H1 (cell line): ENCODE results near the gene RAVER2. TPM values are rescaled to one million over a fixed set of nuclear protein-coding genes. Genes with fewer than 3 reads are reported as not detected.

Source experiments
- CTCF ChIA-PET: fragments of 300-600 bp; sonication (Branson Sonifier 250); formaldehyde crosslinking; loops from one replicate; lab custom pipeline; 2021; ENCODE audit not compliant: partially characterized antibody; lab: Charles Lee
- POLR2A ChIA-PET: fragments of 300-600 bp; sonication (Branson Sonifier 250); formaldehyde crosslinking; loops from one replicate; lab custom pipeline; 2021; ENCODE audit warnings: inconsistent platforms; ENCODE audit not compliant: partially characterized antibody; lab: Charles Lee
- DNase-seq, 2 experiments: peaks; one replicate each; pipeline versions ENCODE4 v3.0.0 to v3.0.0-alpha.2; 2010 to 2022; ENCODE audit warnings: low spot score in 2 of 2, low read depth in 1 of 2, mixed read lengths in 1 of 2
- FAIRE-seq: peaks from 2 replicates; lab custom pipeline; 2011; peaks lifted over from hg19 to GRCh38; lab: Jason Lieb, UNC
- H2AFZ ChIP-seq: 2 replicates; pipeline ENCODE4 v1.8.1; 2012; ENCODE audit warnings: low read length, inconsistent platforms
- H2AK5ac ChIP-seq: 2 replicates; pipeline ENCODE4 v1.6.1; 2013; ENCODE audit warnings: low read depth, low read length
- H2BK120ac ChIP-seq: replicated peaks from 2 replicates; pipeline ENCODE3; 2013; ENCODE audit warnings: low read depth, low read length, inconsistent platforms
- H2BK12ac ChIP-seq: 2 replicates; pipeline ENCODE4 v1.6.1; 2013; ENCODE audit warnings: low read depth, low read length
- H2BK15ac ChIP-seq: 2 replicates; pipeline ENCODE4 v1.6.1; 2013; ENCODE audit warnings: low read length
- H2BK20ac ChIP-seq: 2 replicates; pipeline ENCODE4 v1.6.1; 2013; ENCODE audit warnings: low read length
- H2BK5ac ChIP-seq: 2 replicates; pipeline ENCODE4 v1.6.1; 2013; ENCODE audit warnings: low read depth, low read length
- H3K14ac ChIP-seq: 2 replicates; pipeline ENCODE4 v1.6.1; 2013; ENCODE audit warnings: inconsistent platforms; ENCODE audit not compliant: insufficient read length
- H3K18ac ChIP-seq: 2 replicates; pipeline ENCODE4 v1.6.1; 2013; ENCODE audit warnings: low read length; ENCODE audit errors: extremely low read depth
- H3K23ac ChIP-seq: 2 replicates; pipeline ENCODE4 v1.6.1; 2013; ENCODE audit warnings: inconsistent platforms; ENCODE audit not compliant: insufficient read length
- H3K23me2 ChIP-seq: 2 replicates; pipeline ENCODE4 v1.6.1; 2013; ENCODE audit warnings: low read depth, low read length
- H3K27ac ChIP-seq: 2 replicates; pipeline ENCODE4 v1.6.1; 2011; ENCODE audit warnings: low read depth, low read length, inconsistent platforms
- H3K27me3 ChIP-seq, 4 experiments: replicated peaks in 1 of 4; 1 replicate in 1 of 4; 2 replicates in 3 of 4; pipeline versions ENCODE4 v1.6.1 to v1.8.1; 2011 to 2013; ENCODE audit warnings: low read length in 3 of 4, mild to moderate bottlenecking in 3 of 4, inconsistent platforms in 2 of 4, mixed read lengths in 2 of 4, moderate library complexity in 1 of 4; ENCODE audit not compliant: control insufficient read depth in 3 of 4, insufficient read depth in 3 of 4; ENCODE audit errors: extremely low read depth in 1 of 4
- H3K36me3 ChIP-seq, 4 experiments: 2 replicates each; pipeline versions ENCODE4 v1.6.1 to v1.8.1; 2011 to 2013; ENCODE audit warnings: mild to moderate bottlenecking in 4 of 4, low read length in 3 of 4, moderate library complexity in 2 of 4, control low read depth in 1 of 4, inconsistent platforms in 1 of 4; ENCODE audit not compliant: insufficient read depth in 4 of 4, control insufficient read depth in 2 of 4
- H3K4ac ChIP-seq: replicated peaks from 2 replicates; pipeline ENCODE3; 2013; ENCODE audit warnings: low read length, low read depth, mixed read lengths, inconsistent platforms; ENCODE audit not compliant: insufficient read length
- H3K4me1 ChIP-seq, 4 experiments: replicated peaks in 1 of 4; 1 replicate in 1 of 4; 2 replicates in 3 of 4; pipeline versions ENCODE4 v1.6.1 to v1.8.1; 2011 to 2013; ENCODE audit warnings: low read length in 3 of 4, inconsistent platforms in 2 of 4, mixed read lengths in 1 of 4; ENCODE audit not compliant: insufficient read depth in 4 of 4, control insufficient read depth in 3 of 4
- H3K4me2 ChIP-seq, 2 experiments: 2 replicates each; pipeline versions ENCODE4 v1.6.1 to v1.8.1; 2011 to 2013; ENCODE audit warnings: low read depth in 2 of 2, low read length in 2 of 2, control low read depth in 1 of 2, inconsistent platforms in 1 of 2, mild to moderate bottlenecking in 1 of 2; ENCODE audit not compliant: insufficient read depth in 1 of 2
- H3K4me3 ChIP-seq, 4 experiments: fragments of 200-600, 300-600 bp in 1 of 4; sonication (generic), shearing (Covaris generic), sonication (Bioruptor Twin) in 1 of 4; 2 replicates each; pipeline versions ENCODE4 v1.5.1 to v1.8.1; 2011 to 2016; ENCODE audit warnings: low read length in 4 of 4, low read depth in 3 of 4, control low read depth in 2 of 4, inconsistent platforms in 2 of 4, mild to moderate bottlenecking in 2 of 4, mixed read lengths in 1 of 4, moderate library complexity in 1 of 4; ENCODE audit not compliant: insufficient read depth in 2 of 4; ENCODE audit errors: extremely low read depth in 1 of 4
- H3K56ac ChIP-seq: replicated peaks from 2 replicates; pipeline ENCODE3; 2013; ENCODE audit warnings: low read depth, mild to moderate bottlenecking, mixed read lengths, low read length, inconsistent platforms; ENCODE audit not compliant: insufficient read length
- H3K79me1 ChIP-seq: 2 replicates; pipeline ENCODE4 v1.6.1; 2013; ENCODE audit warnings: low read depth, low read length, control low read depth
- H3K79me2 ChIP-seq, 2 experiments: 2 replicates each; pipeline versions ENCODE4 v1.6.1 to v1.8.1; 2012 to 2013; ENCODE audit warnings: low read length in 2 of 2, mild to moderate bottlenecking in 2 of 2, inconsistent platforms in 1 of 2; ENCODE audit not compliant: insufficient read depth in 2 of 2, control insufficient read depth in 1 of 2
- H3K9ac ChIP-seq, 4 experiments: replicated peaks in 1 of 4; 1 replicate in 1 of 4; 2 replicates in 3 of 4; pipeline versions ENCODE4 v1.6.1 to v1.8.1; 2011 to 2013; ENCODE audit warnings: low read depth in 3 of 4, low read length in 3 of 4, control low read depth in 2 of 4, mild to moderate bottlenecking in 2 of 4, moderate library complexity in 2 of 4, inconsistent platforms in 1 of 4; ENCODE audit errors: extremely low read depth in 1 of 4
- H3K9me3 ChIP-seq, 2 experiments: 2 replicates each; pipeline versions ENCODE4 v1.6.1 to v1.8.1; 2012 to 2013; ENCODE audit warnings: mild to moderate bottlenecking in 2 of 2, moderate library complexity in 2 of 2, control low read depth in 1 of 2, inconsistent platforms in 1 of 2, low read depth in 1 of 2, low read length in 1 of 2, mixed read lengths in 1 of 2; ENCODE audit not compliant: insufficient read depth in 2 of 2
- H4K20me1 ChIP-seq, 2 experiments: replicated peaks in 1 of 2; 2 replicates each; pipeline versions ENCODE3 to v1.8.1; 2011 to 2013; ENCODE audit warnings: inconsistent platforms in 2 of 2, low read length in 2 of 2, mild to moderate bottlenecking in 1 of 2; ENCODE audit not compliant: insufficient read depth in 2 of 2, control insufficient read depth in 1 of 2
- H4K5ac ChIP-seq: 2 replicates; pipeline ENCODE4 v1.6.1; 2013; ENCODE audit warnings: low read length, low read depth, mixed read lengths, inconsistent platforms; ENCODE audit not compliant: insufficient read length
- H4K8ac ChIP-seq: 2 replicates; pipeline ENCODE4 v1.8.0; 2013; ENCODE audit warnings: mild to moderate bottlenecking, moderate library complexity, low read length, inconsistent platforms; ENCODE audit not compliant: insufficient read depth; ENCODE audit errors: extremely low read depth
- H4K91ac ChIP-seq: replicated peaks from 2 replicates; pipeline ENCODE3; 2013; ENCODE audit warnings: low read length, mixed read lengths, inconsistent platforms; ENCODE audit not compliant: insufficient read length
- BRCA1 ChIP-seq: IDR thresholded peaks from 2 replicates; pipeline ENCODE4 v1.6.1; 2012; ENCODE audit warnings: low read depth, low read length, improper control_type of control experiment
- WGBS, 2 experiments: shearing (Covaris generic) in 1 of 2; methylation state at CpG; one replicate each; pipeline versions ENCODE4 v1.1.6 to v1.1.7; 2013 to 2015; ENCODE audit warnings: low lambda C conversion rate in 2 of 2, mixed read lengths in 2 of 2, inconsistent platforms in 1 of 2, low coverage in 1 of 2, missing lambda C conversion rate in 1 of 2; ENCODE audit not compliant: insufficient replicate concordance in 2 of 2, insufficient coverage in 1 of 2, insufficient read length in 1 of 2; ENCODE audit errors: extremely low coverage in 1 of 2, missing lambda C conversion rate in 1 of 2; 5-methylcytosine and 5-hydroxymethylcytosine counted together
- polyA plus RNA-seq, 7 experiments: library from polyadenylated mRNA; depleted of rRNA in 3 of 7; stranded (reverse) in 5 of 7; unstranded in 2 of 7; fragments of >200 nt in 5 of 7; fragments of 200-250 nt in 2 of 7; gene quantifications; 1 replicate in 5 of 7; 2 replicates in 1 of 7; 4 replicates in 1 of 7; pipeline versions ENCODE4 v1.2.1 to v1.2.3, GENCODE V29; 2011 to 2013; ENCODE audit warnings: missing spikeins in 2 of 7, mixed read lengths in 2 of 7
- total RNA-seq: library from RNA; stranded (reverse); fragmentation: NEBNext Ultra II Directional; extraction: Animal tissue kit (Norgen Biotek cat#: 25700); gene quantifications from 2 replicates; pipeline ENCODE4 v1.2.1, GENCODE V29; 2021

RAVER2 gene
- total and polyA plus RNA-seq, 2 of the 8 experiments (the other 6 are each of a cell fraction or from before 2014, with no cell fraction given), result 10.5 to 19.5 TPM

DNA sequence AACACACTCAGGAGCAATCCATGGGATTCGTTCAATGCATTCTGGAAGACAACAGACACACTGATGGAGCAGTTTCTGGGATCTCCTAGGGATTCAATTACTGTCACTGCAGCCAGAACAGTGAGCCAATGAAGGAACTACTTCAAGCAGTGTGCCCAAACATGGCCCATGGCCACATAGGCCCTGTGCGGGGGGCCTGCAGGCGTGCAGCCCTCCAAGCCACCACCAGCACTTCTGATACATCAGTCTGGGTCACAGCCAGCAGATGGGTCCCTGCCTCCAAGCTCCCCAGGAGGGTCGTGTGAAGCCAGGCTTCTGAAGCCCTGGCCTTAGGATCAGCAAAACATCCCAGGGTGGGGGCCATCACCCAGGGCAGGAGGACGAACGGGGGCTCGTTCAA lies 99.3 kb downstream of the RAVER2 start:
- no peaks in the 10 kb centered on the region; a peak in 1 of 8 replicates for H3K36me3 ChIP-seq
- H4K5ac ChIP-seq, result no peak overlapping the region
- H3K4me1 ChIP-seq, result no peaks in the 10 kb centered on the region; a peak in 1 of 7 replicates
- peaks cover 0 to 2% of the 10 kb centered on the region in 2 experiments for H4K20me1 ChIP-seq
- no peak overlapping the region for H3K14ac ChIP-seq
- no peak overlapping the region for H3K18ac ChIP-seq
- 97% methylated on average over 7 of the region's 7 CpGs; no CpG with 5 or more reads in 1 of the 2 experiments for WGBS, 2 experiments
- H3K27ac ChIP-seq, result no peak overlapping the region
- no peaks in the 10 kb centered on the region for H3K79me2 ChIP-seq
- no peak overlapping the region for H2BK20ac ChIP-seq
- H3K23ac ChIP-seq, result no peak overlapping the region
- H4K8ac ChIP-seq, result peak overlapping the region; percentile 69
- no peak overlapping the region for H3K4me3 ChIP-seq
- H2BK120ac ChIP-seq, result no peak overlapping the region
- no peak overlapping the region for H2BK12ac ChIP-seq
- no peak overlapping the region for H4K91ac ChIP-seq
- ChIA-PET POLR2A (no interaction called here), CTCF (interaction anchor here (1.0 to 1.8 kb wide), 3 partner anchors 7 to 19 kb away, joined by 3 to 6 read pairs (median 4); no protein-coding TSS in a partner anchor)
- H3K4ac ChIP-seq, result no peak overlapping the region
- H3K23me2 ChIP-seq, result no peaks in the 10 kb centered on the region
- H3K56ac ChIP-seq, result no peak overlapping the region
- H2AK5ac ChIP-seq, result no peak overlapping the region
- FAIRE-seq, result no peak
- no peak overlapping the region for H2BK5ac ChIP-seq
- H3K79me1 ChIP-seq, result no peaks in the 10 kb centered on the region
- no peak overlapping the region for H3K9ac ChIP-seq
- H3K4me2 ChIP-seq, result no peak overlapping the region
- H2AFZ ChIP-seq, result no peak overlapping the region
- H2BK15ac ChIP-seq, result no peak overlapping the region
- no peaks in the 10 kb centered on the region for H3K9me3 ChIP-seq
- TF ChIP-seq BRCA1, result no peak
- DNase-seq, result no peak
- no peaks in the 10 kb centered on the region for H3K27me3 ChIP-seq
